Common myeloid progenitor, CD34-positive (primary cell): ENCODE measurements around the gene AXL.

Experiments used
- CTCF ChIA-PET: fragments of 350-600 bp; sonication (Branson Sonifier 250); formaldehyde crosslinking; loops from one replicate; lab custom pipeline; 2021; ENCODE audit warnings: antibody characterized with exemption; lab: Charles Lee
- POLR2A ChIA-PET: fragments of 350-600 bp; sonication (Branson Sonifier 250); formaldehyde crosslinking; loops from one replicate; lab custom pipeline; 2021; ENCODE audit warnings: antibody characterized with exemption; lab: Charles Lee
- DNase-seq, 3 donors: peaks; one replicate each; pipeline versions ENCODE4 v3.0.0 to v3.0.0-alpha.2; 2013
- H3K27ac ChIP-seq, 2 experiments: 1 replicate in 1 of 2; 2 replicates in 1 of 2; pipeline ENCODE4 v1.7.0; 2013; ENCODE audit warnings: inconsistent platforms in 2 of 2, low read length in 2 of 2, mild to moderate bottlenecking in 2 of 2, low read depth in 1 of 2, moderate library complexity in 1 of 2; ENCODE audit not compliant: severe bottlenecking in 2 of 2, insufficient read depth in 1 of 2, poor library complexity in 1 of 2
- H3K27me3 ChIP-seq, 5 experiments: replicated peaks in 2 of 5; 1 replicate in 3 of 5; 2 replicates in 2 of 5; pipeline versions ENCODE4 v1.6.1 to v1.7.0; 2013; ENCODE audit warnings: low read length in 4 of 5, mild to moderate bottlenecking in 2 of 5, moderate library complexity in 2 of 5, inconsistent platforms in 1 of 5; ENCODE audit not compliant: insufficient read depth in 5 of 5, control insufficient read depth in 4 of 5
- H3K36me3 ChIP-seq, 4 experiments: 1 replicate in 2 of 4; 2 replicates in 2 of 4; pipeline versions ENCODE4 v1.6.1 to v1.7.0; 2013; ENCODE audit warnings: low read length in 3 of 4, control low read depth in 1 of 4, mild to moderate bottlenecking in 1 of 4; ENCODE audit not compliant: control insufficient read depth in 4 of 4, insufficient read depth in 4 of 4
- H3K4me1 ChIP-seq, 4 experiments: 1 replicate in 3 of 4; 2 replicates in 1 of 4; pipeline versions ENCODE4 v1.6.1 to v1.7.1; 2013; ENCODE audit warnings: low read length in 3 of 4, mild to moderate bottlenecking in 3 of 4, control low read depth in 1 of 4, inconsistent platforms in 1 of 4, moderate library complexity in 1 of 4; ENCODE audit not compliant: control insufficient read depth in 4 of 4, insufficient read depth in 4 of 4; ENCODE audit errors: control extremely low read depth in 1 of 4
- H3K4me3 ChIP-seq, 7 experiments: 1 replicate in 4 of 7; 2 replicates in 3 of 7; pipeline versions ENCODE4 v1.5.1 to v1.7.0; 2013; ENCODE audit warnings: mild to moderate bottlenecking in 7 of 7, low read length in 6 of 7, moderate library complexity in 6 of 7, inconsistent platforms in 2 of 7, low read depth in 2 of 7, control low read depth in 1 of 7; ENCODE audit not compliant: insufficient read depth in 4 of 7, control insufficient read depth in 1 of 7; ENCODE audit errors: extremely low read depth in 1 of 7
- H3K9me3 ChIP-seq, 5 experiments: 1 replicate in 4 of 5; 2 replicates in 1 of 5; pipeline versions ENCODE4 v1.6.1 to v1.7.1; 2013; ENCODE audit warnings: low read length in 4 of 5, mild to moderate bottlenecking in 2 of 5, inconsistent platforms in 1 of 5, low read depth in 1 of 5, moderate library complexity in 1 of 5; ENCODE audit not compliant: control insufficient read depth in 4 of 5, insufficient read depth in 2 of 5; ENCODE audit errors: control extremely low read depth in 1 of 5
- WGBS: methylation state at CpG from one replicate; pipeline ENCODE4 v1.1.5; 2013; ENCODE audit not compliant: insufficient coverage; 5-methylcytosine and 5-hydroxymethylcytosine counted together

The AXL gene

GRCh38 chr19:41186971-41187883, 31.8 kb upstream of the AXL start:
- Histone ChIP-seq H3K27ac (no peak overlapping the region), H3K27me3 (peaks cover 0 to 12% (median under 1%) of the 10 kb centered on the region in 5 experiments), H3K4me1 (peaks cover under 1 to 4% (median under 1%) of the 10 kb centered on the region in 4 experiments), H3K4me3 (no peak overlapping the region), H3K9me3 (no peaks in the 10 kb centered on the region), H3K36me3 (no peaks in the 10 kb centered on the region)
- POLR2A ChIA-PET, result interaction anchor here (0.5 to 1.2 kb wide), 2 partner anchors 80 to 360 kb away, joined by 4 to 5 read pairs; no protein-coding TSS in a partner anchor
- WGBS, result 89% methylated on average over 4 of the region's 8 CpGs
- no peak for DNase-seq
- CTCF ChIA-PET, result no interaction called here

GRCh38 chr19:41187884-41188279, 31.1 kb upstream of the AXL start:
- Histone ChIP-seq H3K4me3 (no peak overlapping the region), H3K27me3 (peaks cover 0 to 19% (median 6%) of the 10 kb centered on the region in 5 experiments), H3K27ac (no peak overlapping the region), H3K36me3 (no peaks in the 10 kb centered on the region), H3K4me1 (peaks cover 4 to 9% (median 7%) of the 10 kb centered on the region in 4 experiments), H3K9me3 (no peaks in the 10 kb centered on the region)
- CTCF ChIA-PET, result no interaction called here
- 90% methylated on average over 2 of the region's 3 CpGs for WGBS
- POLR2A ChIA-PET, result no interaction called here
- no peak for DNase-seq

GRCh38 chr19:41189425-41190065, 29.5 kb upstream of the AXL start:
- no peaks in the 10 kb centered on the region for H3K9me3 ChIP-seq

GRCh38 chr19:41192574-41193429, 26.2 kb upstream of the AXL start, which contains the start of gene CYP2S1:
Gene CYP2S1 (plus strand): TSS chr19:41193219. CDS start chr19:41193265, 46 bp downstream.
- peaks cover 4 to 31% (median 23%) of the 10 kb centered on the region in 4 experiments for H3K4me1 ChIP-seq
- no peaks in the 10 kb centered on the region for H3K36me3 ChIP-seq
- no peaks in the 10 kb centered on the region for H3K9me3 ChIP-seq
- CTCF ChIA-PET, result interaction anchor here (1.5 kb wide), 2 partner anchors 10 to 116 kb away, joined by 4 to 5 read pairs; no protein-coding TSS in a partner anchor
- peak within 1 kb of the TSS in 6 of 7 experiments; percentile 10 to 70 (median 55) for H3K4me3 ChIP-seq
- WGBS, result 5% methylated on average over 50 of the region's 58 CpGs
- DNase-seq, result peak in 2 of 3 donors; percentile 37 to 54
- no peak within 1 kb of the TSS for H3K27ac ChIP-seq
- POLR2A ChIA-PET, result no interaction called here
- H3K27me3 ChIP-seq, result peaks cover 0 to 27% (median 6%) of the 10 kb centered on the region in 5 experiments

More at GRCh38 chr19:41189425-41190065, 29.5 kb upstream of the AXL start:
- H3K4me3 ChIP-seq, result no peak overlapping the region
- peaks cover 4 to 26% (median 23%) of the 10 kb centered on the region in 4 experiments for H3K4me1 ChIP-seq
- DNase-seq, result peak in 1 of 3 donors; percentile 11
- WGBS, result 73% methylated on average over 2 of the region's 8 CpGs
- ChIA-PET CTCF (no interaction called here), POLR2A (no interaction called here)
- no peaks in the 10 kb centered on the region for H3K36me3 ChIP-seq
- H3K27me3 ChIP-seq, result peaks cover 0 to 27% (median 6%) of the 10 kb centered on the region in 5 experiments
- H3K27ac ChIP-seq, result no peak overlapping the region

GRCh38 chr19:41193430-41194156, 25.4 kb upstream of the AXL start:
- Histone ChIP-seq H3K36me3 (no peaks in the 10 kb centered on the region), H3K9me3 (no peaks in the 10 kb centered on the region), H3K27me3 (peaks cover 0 to 27% (median 6%) of the 10 kb centered on the region in 5 experiments), H3K27ac (no peak overlapping the region), H3K4me1 (peaks cover 4 to 31% (median 23%) of the 10 kb centered on the region in 4 experiments), H3K4me3 (peak overlapping the region in 6 of 7 experiments; percentile 10 to 70 (median 55))
- POLR2A ChIA-PET, result no interaction called here
- CTCF ChIA-PET, result interaction anchor here (0.8 kb wide), 1 partner anchor 362 kb away, joined by 3 read pairs; no protein-coding TSS in a partner anchor
- WGBS, result 39% methylated on average over 13 of the region's 13 CpGs
- no peak for DNase-seq

GRCh38 chr19:41194157-41194552, 24.9 kb upstream of the AXL start:
- DNase-seq, result peak in 1 of 3 donors; percentile 7
- 50% methylated on average over 2 of the region's 6 CpGs for WGBS
- Histone ChIP-seq H3K27ac (no peak overlapping the region), H3K36me3 (no peaks in the 10 kb centered on the region), H3K27me3 (peaks cover 0 to 27% (median 6%) of the 10 kb centered on the region in 5 experiments), H3K4me3 (peak overlapping the region in 2 of 7 experiments; percentile 61 to 70), H3K9me3 (no peaks in the 10 kb centered on the region), H3K4me1 (peaks cover 4 to 31% (median 23%) of the 10 kb centered on the region in 4 experiments)
- ChIA-PET CTCF (interaction anchor here (0.8 kb wide), 1 partner anchor 362 kb away, joined by 3 read pairs; no protein-coding TSS in a partner anchor), POLR2A (no interaction called here)
